ENCODE data around the gene PARM1. TPM values are rescaled to one million over a fixed set of nuclear protein-coding genes. Genes with fewer than 3 reads are reported as not detected.

Gene PARM1
- total RNA-seq, 1 donor from 2014 or later, result 78.0 TPM

- Histone ChIP-seq H3K4me3 (no peak overlapping the region), H3K4me1 (no peaks in the 10 kb centered on the region), H3K9me3 (no peaks in the 10 kb centered on the region), H3K27ac (no peak overlapping the region), H3K36me3 (no peaks in the 10 kb centered on the region), H3K27me3 (no peaks in the 10 kb centered on the region)
- DNase-seq (no peak), ATAC-seq (no peak)
- intact Hi-C loops (cut with DNase I), result no loop called here
- TF ChIP-seq CTCF (IDR thresholded peaks at IDR 0.05), result no peak
These were observed 69.0 kb downstream of the PARM1 start for GRCh38 chr4:75001871-75002270.

- Histone ChIP-seq H3K9me3 (peaks cover 2% of the 10 kb centered on the region), H3K36me3 (no peaks in the 10 kb centered on the region), H3K4me3 (no peak overlapping the region), H3K4me1 (no peaks in the 10 kb centered on the region), H3K27ac (no peak overlapping the region), H3K27me3 (no peaks in the 10 kb centered on the region)
- ATAC-seq (no peak), DNase-seq (no peak)
- no peak for TF ChIP-seq CTCF (IDR thresholded peaks at IDR 0.05)
- intact Hi-C loops (cut with DNase I), result no loop called here
These were observed 69.5 kb downstream of the PARM1 start for GRCh38 chr4:75002381-75002780.

GRCh38 chr4:75003979-75004378 lies 71.1 kb downstream of the PARM1 start:
- Histone ChIP-seq H3K9me3 (peaks cover 5% of the 10 kb centered on the region), H3K36me3 (no peaks in the 10 kb centered on the region), H3K27me3 (no peaks in the 10 kb centered on the region), H3K4me3 (no peak overlapping the region), H3K27ac (no peak overlapping the region), H3K4me1 (no peaks in the 10 kb centered on the region)
- TF ChIP-seq CTCF (IDR thresholded peaks at IDR 0.05), result no peak
- ATAC-seq, result no peak
- intact Hi-C loops (cut with DNase I), result no loop called here
- no peak for DNase-seq

GRCh38 chr4:75004755-75005668 lies 72.1 kb downstream of the PARM1 start:
- peaks cover 5% of the 10 kb centered on the region for H3K9me3 ChIP-seq
- peak; percentile 55 for ATAC-seq
- H3K27me3 ChIP-seq, result no peaks in the 10 kb centered on the region
- intact Hi-C loops (cut with DNase I), result no loop called here
- no peaks in the 10 kb centered on the region for H3K4me1 ChIP-seq
- H3K36me3 ChIP-seq, result no peaks in the 10 kb centered on the region
- no peak overlapping the region for H3K4me3 ChIP-seq
- H3K27ac ChIP-seq, result no peak overlapping the region
- DNase-seq, result no peak
- TF ChIP-seq CTCF (IDR thresholded peaks at IDR 0.05), result no peak

GRCh38 chr4:75005727-75006126 lies 72.8 kb downstream of the PARM1 start:
- H3K9me3 ChIP-seq, result peaks cover 5% of the 10 kb centered on the region
- ATAC-seq (no peak), DNase-seq (no peak)
- intact Hi-C loops (cut with DNase I), result no loop called here
- no peaks in the 10 kb centered on the region for H3K27me3 ChIP-seq
- TF ChIP-seq CTCF (IDR thresholded peaks at IDR 0.05), result no peak
- no peaks in the 10 kb centered on the region for H3K4me1 ChIP-seq
- H3K27ac ChIP-seq, result no peak overlapping the region
- no peak overlapping the region for H3K4me3 ChIP-seq
- no peaks in the 10 kb centered on the region for H3K36me3 ChIP-seq
